ENCODE results near the gene GMDS. TPM values are rescaled to one million over a fixed set of nuclear protein-coding genes. Genes with fewer than 3 reads are reported as not detected.

The GMDS gene
- total RNA-seq, 5 donors from 2014 or later (not counting 1 experiment from before 2014, with no cell fraction given) = 12.9 to 21.5 (median 14.6) TPM

DNA sequence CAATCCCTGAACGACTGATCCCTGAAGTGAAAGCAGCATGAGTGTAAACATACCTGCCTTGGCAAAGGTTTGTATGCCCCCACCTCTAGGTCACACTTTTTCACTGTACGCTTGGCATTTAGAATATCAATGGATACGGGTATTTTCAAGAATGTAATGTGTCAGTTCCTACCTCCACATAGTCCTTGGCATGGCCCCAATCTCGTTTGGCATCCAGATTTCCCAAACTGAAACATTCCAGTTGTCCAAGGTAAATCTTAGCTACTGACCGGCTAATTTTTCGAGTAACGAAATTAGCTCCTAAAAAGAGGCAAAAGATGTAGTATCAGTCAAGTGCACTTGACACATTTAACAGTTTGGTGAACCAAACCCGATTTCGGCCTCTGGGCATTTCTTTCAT lies 315.5 kb downstream of the GMDS start:
- no peaks in the 10 kb centered on the region for H3K4me1 Mint-ChIP-seq
- H3K27me3 Mint-ChIP-seq = no peaks in the 10 kb centered on the region
- Histone ChIP-seq H3K9me3 (peaks cover 2% of the 10 kb centered on the region), H3K27me3 (replicated peaks in 1 of 2; ENCODE audit: control insufficient read depth in 2 of 2, extremely low read depth in 1 of 2, insufficient read depth in 2 of 2, low read length in 1 of 2) (no peaks in the 10 kb centered on the region), H3K36me3 (ENCODE audit: control insufficient read depth in 2 of 2, extremely low read depth in 1 of 2, insufficient read depth in 1 of 2, low read length in 1 of 2) (no peaks in the 10 kb centered on the region), H3K27ac (ENCODE audit: low read length) (no peak overlapping the region), H3K4me1 (ENCODE audit: control insufficient read depth in 1 of 2, extremely low read depth in 1 of 2, insufficient read depth in 2 of 2, low read length in 2 of 2) (no peaks in the 10 kb centered on the region), H3K4me3 (ENCODE audit: control insufficient read depth in 1 of 2, extremely low read depth in 1 of 2, low read length in 1 of 2) (no peak overlapping the region)
- H3K27ac Mint-ChIP-seq = no peak overlapping the region
- peaks cover 29% of the 10 kb centered on the region for H3K36me3 Mint-ChIP-seq
- ChIA-PET POLR2A (no interaction called here), CTCF (no interaction called here)
- peaks cover 0 to 7% (median 2%) of the 10 kb centered on the region in 3 donors for H3K9me3 Mint-ChIP-seq
- 89% methylated on average over 3 of the region's 9 CpGs for WGBS (ENCODE audit: insufficient coverage)
- H3K4me3 Mint-ChIP-seq = no peak overlapping the region
- no peak for DNase-seq
- ATAC-seq (replicated peaks in 1 of 4) = no peak

DNA sequence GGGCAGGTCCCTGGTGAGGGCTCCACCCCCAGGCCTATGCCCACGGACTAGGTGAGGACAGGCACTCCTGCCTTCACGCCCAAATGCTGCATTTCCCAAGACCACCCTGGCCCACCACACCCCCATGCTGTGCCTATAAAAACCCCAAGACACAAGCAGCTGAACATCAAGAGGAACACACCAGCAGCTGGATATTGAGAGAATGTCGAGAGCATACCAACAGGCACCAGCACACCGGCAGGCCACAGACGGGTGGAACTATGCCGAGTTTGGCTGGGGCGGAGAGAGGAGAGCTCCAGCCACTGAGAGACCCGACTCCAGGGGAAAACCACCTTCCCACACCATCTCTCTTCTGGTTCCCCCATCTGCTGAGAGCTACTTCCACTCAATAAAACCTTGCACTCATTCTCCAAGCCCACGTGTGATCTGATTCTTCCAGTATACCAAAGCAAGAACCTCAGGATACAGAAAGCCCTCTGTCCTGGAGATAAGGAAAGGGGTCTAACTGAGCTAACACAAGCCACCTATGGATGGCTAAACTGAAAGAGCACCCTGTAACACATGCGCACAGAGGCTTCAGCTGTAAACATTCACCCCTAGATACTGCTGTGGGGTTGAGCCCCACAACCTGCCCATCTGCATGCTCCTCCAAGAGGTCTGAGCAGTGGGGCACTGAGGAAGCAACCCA lies 319.5 kb downstream of the GMDS start:
- WGBS (ENCODE audit: insufficient coverage) = 72% methylated on average over 3 of the region's 10 CpGs
- no peak overlapping the region for H3K27ac Mint-ChIP-seq
- Histone ChIP-seq H3K4me1 (ENCODE audit: control insufficient read depth in 1 of 2, extremely low read depth in 1 of 2, insufficient read depth in 2 of 2, low read length in 2 of 2) (no peaks in the 10 kb centered on the region), H3K27me3 (replicated peaks in 1 of 2; ENCODE audit: control insufficient read depth in 2 of 2, extremely low read depth in 1 of 2, insufficient read depth in 2 of 2, low read length in 1 of 2) (no peaks in the 10 kb centered on the region), H3K27ac (ENCODE audit: low read length) (no peak overlapping the region), H3K4me3 (ENCODE audit: control insufficient read depth in 1 of 2, extremely low read depth in 1 of 2, low read length in 1 of 2) (no peak overlapping the region), H3K36me3 (ENCODE audit: control insufficient read depth in 2 of 2, extremely low read depth in 1 of 2, insufficient read depth in 1 of 2, low read length in 1 of 2) (no peaks in the 10 kb centered on the region), H3K9me3 (no peaks in the 10 kb centered on the region)
- H3K27me3 Mint-ChIP-seq = no peaks in the 10 kb centered on the region
- no peaks in the 10 kb centered on the region for H3K4me1 Mint-ChIP-seq
- ChIA-PET POLR2A (no interaction called here), CTCF (interaction anchor here in 1 of 2 donors (0.5 kb wide), 1 partner anchor 397 kb away, joined by 4 read pairs; no protein-coding TSS in a partner anchor)
- no peaks in the 10 kb centered on the region for H3K9me3 Mint-ChIP-seq
- H3K36me3 Mint-ChIP-seq = peaks cover 37% of the 10 kb centered on the region
- no peak overlapping the region for H3K4me3 Mint-ChIP-seq
- ATAC-seq (replicated peaks in 1 of 4) (no peak), DNase-seq (no peak)

- H3K27ac Mint-ChIP-seq = no peak overlapping the region
Measured at GRCh38 chr6:1923449-1923848, 322.0 kb downstream of the GMDS start.

DNA sequence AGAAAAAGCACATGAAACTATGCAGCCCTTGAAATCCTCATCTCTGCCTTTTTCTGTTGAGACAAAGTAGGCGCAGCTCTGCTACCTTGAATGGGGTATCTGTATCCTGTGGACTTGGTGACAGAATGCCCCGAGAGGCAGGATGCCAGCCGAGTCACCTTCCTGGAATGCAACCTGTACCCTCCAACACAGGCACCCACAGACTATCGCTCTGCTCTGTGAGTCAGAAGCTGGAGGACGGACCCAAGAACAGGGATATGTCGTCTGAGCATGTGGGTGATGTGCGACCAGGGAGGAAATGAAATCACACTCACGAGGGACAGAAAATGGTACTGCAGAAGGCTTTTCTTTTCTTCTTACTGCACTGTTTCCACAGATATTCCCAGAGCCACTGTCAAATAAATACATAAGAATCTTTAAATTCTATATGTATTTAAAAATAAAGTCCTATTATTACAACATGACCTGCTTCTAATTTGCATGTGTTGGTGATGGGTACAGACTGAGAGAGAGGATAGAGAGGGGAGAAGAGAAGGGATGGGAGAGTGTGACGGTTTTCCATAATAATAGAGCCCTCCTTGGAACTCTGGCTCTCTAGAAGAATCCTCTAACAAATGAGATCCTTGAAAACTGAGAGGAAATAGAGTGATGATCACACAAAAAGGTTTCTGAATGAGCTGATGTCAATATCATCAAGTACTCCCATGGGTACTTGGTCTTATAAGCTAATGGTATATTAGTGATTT lies 327.6 kb downstream of the GMDS start:
- H3K4me3 Mint-ChIP-seq = no peak overlapping the region
- no peak overlapping the region for H3K27ac Mint-ChIP-seq
- WGBS (ENCODE audit: insufficient coverage) = 72% methylated on average over 2 of the region's 9 CpGs
- H3K9me3 ChIP-seq = no peaks in the 10 kb centered on the region
- H3K27me3 ChIP-seq (replicated peaks in 1 of 2; ENCODE audit: control insufficient read depth in 2 of 2, extremely low read depth in 1 of 2, insufficient read depth in 2 of 2, low read length in 1 of 2) = no peaks in the 10 kb centered on the region
- no peaks in the 10 kb centered on the region for H3K27me3 Mint-ChIP-seq
- H3K9me3 Mint-ChIP-seq = no peaks in the 10 kb centered on the region
- ChIA-PET POLR2A (no interaction called here), CTCF (no interaction called here)
- peaks cover 0 to 3% of the 10 kb centered on the region in 2 donors for H3K36me3 ChIP-seq (ENCODE audit: control insufficient read depth in 2 of 2, extremely low read depth in 1 of 2, insufficient read depth in 1 of 2, low read length in 1 of 2)
- DNase-seq (no peak), ATAC-seq (replicated peaks in 1 of 4) (no peak)
- no peak overlapping the region for H3K4me3 ChIP-seq (ENCODE audit: control insufficient read depth in 1 of 2, extremely low read depth in 1 of 2, low read length in 1 of 2)
- peaks cover 6 to 18% (median 12%) of the 10 kb centered on the region in 3 donors for H3K4me1 Mint-ChIP-seq
- H3K27ac ChIP-seq (ENCODE audit: low read length) = no peak overlapping the region
- H3K36me3 Mint-ChIP-seq = peaks cover 29% of the 10 kb centered on the region
- H3K4me1 ChIP-seq (ENCODE audit: control insufficient read depth in 1 of 2, extremely low read depth in 1 of 2, insufficient read depth in 2 of 2, low read length in 2 of 2) = peaks cover 0 to 3% of the 10 kb centered on the region in 2 experiments

More at GRCh38 chr6:1923449-1923848, 322.0 kb downstream of the GMDS start:
- ChIA-PET CTCF (interaction anchor here in 1 of 2 donors (0.5 kb wide), 1 partner anchor 824 kb away, joined by 3 read pairs; no protein-coding TSS in a partner anchor), POLR2A (no interaction called here)
- Mint-ChIP-seq H3K27me3 (no peaks in the 10 kb centered on the region), H3K9me3 (no peaks in the 10 kb centered on the region), H3K4me3 (no peak overlapping the region), H3K36me3 (peaks cover 32% of the 10 kb centered on the region), H3K4me1 (no peaks in the 10 kb centered on the region)
- Histone ChIP-seq H3K4me1 (ENCODE audit: control insufficient read depth in 1 of 2, extremely low read depth in 1 of 2, insufficient read depth in 2 of 2, low read length in 2 of 2) (no peaks in the 10 kb centered on the region), H3K36me3 (ENCODE audit: control insufficient read depth in 2 of 2, extremely low read depth in 1 of 2, insufficient read depth in 1 of 2, low read length in 1 of 2) (no peaks in the 10 kb centered on the region), H3K4me3 (ENCODE audit: control insufficient read depth in 1 of 2, extremely low read depth in 1 of 2, low read length in 1 of 2) (no peak overlapping the region), H3K27me3 (replicated peaks in 1 of 2; ENCODE audit: control insufficient read depth in 2 of 2, extremely low read depth in 1 of 2, insufficient read depth in 2 of 2, low read length in 1 of 2) (no peaks in the 10 kb centered on the region), H3K9me3 (no peaks in the 10 kb centered on the region), H3K27ac (ENCODE audit: low read length) (no peak overlapping the region)
- DNase-seq = no peak
- 96% methylated on average over 9 of the region's 14 CpGs for WGBS (ENCODE audit: insufficient coverage)
- ATAC-seq (replicated peaks in 1 of 4) = no peak

DNA sequence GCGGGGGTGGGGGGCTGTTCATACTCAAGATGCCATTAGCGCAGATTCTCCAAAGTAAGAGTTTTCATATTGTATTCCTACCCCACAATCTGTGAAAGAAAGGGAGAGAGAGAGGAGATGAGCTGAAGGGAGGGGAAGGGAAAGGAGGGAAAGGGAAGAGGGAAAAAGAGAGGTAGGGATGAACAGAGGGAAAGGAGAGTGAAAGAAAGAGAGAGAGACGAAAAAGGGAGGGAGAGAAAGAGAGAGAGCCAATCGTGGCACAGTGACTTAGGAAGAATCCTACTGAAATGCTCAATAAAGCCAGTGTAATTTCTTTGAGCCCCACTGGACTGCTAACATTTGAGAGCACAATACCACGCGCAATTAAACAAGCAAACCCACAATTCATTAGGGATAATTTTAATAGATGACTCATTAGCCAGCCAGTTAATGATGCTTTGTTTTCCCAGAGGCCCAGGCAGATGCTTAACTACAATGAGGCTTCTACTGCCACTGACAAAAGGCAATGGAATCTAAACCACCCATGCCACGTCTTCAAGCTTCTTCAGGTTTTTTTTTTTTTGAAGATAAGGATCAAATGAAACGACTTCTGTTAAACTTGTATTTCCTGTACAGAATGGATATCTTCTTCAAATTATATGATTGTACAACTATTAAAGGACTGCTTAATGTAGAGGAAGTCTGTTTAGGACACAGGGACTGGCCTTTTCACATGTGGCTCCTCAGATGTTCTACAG lies 328.9 kb downstream of the GMDS start:
- CTCF ChIA-PET = no interaction called here

GRCh38 chr6:1915226-1915625 lies 330.2 kb downstream of the GMDS start:
- 94% methylated on average over 6 of the region's 9 CpGs for WGBS (ENCODE audit: insufficient coverage)
- H3K4me3 ChIP-seq (ENCODE audit: control insufficient read depth in 1 of 2, extremely low read depth in 1 of 2, low read length in 1 of 2) = no peak overlapping the region
- H3K9me3 Mint-ChIP-seq = no peaks in the 10 kb centered on the region
- H3K4me3 Mint-ChIP-seq = no peak overlapping the region
- ATAC-seq (replicated peaks in 1 of 4) = no peak
- H3K27ac ChIP-seq (ENCODE audit: low read length) = no peak overlapping the region
- POLR2A ChIA-PET = no interaction called here
- H3K36me3 ChIP-seq (ENCODE audit: control insufficient read depth in 2 of 2, extremely low read depth in 1 of 2, insufficient read depth in 1 of 2, low read length in 1 of 2) = peaks cover 0 to 3% of the 10 kb centered on the region in 2 donors
- peaks cover 0 to 3% of the 10 kb centered on the region in 2 experiments for H3K4me1 ChIP-seq (ENCODE audit: control insufficient read depth in 1 of 2, extremely low read depth in 1 of 2, insufficient read depth in 2 of 2, low read length in 2 of 2)
- H3K36me3 Mint-ChIP-seq = peaks cover 28% of the 10 kb centered on the region
- no peak overlapping the region for H3K27ac Mint-ChIP-seq
- H3K4me1 Mint-ChIP-seq = peaks cover 6 to 18% (median 12%) of the 10 kb centered on the region in 3 donors
- H3K9me3 ChIP-seq = no peaks in the 10 kb centered on the region
- no peaks in the 10 kb centered on the region for H3K27me3 ChIP-seq (replicated peaks in 1 of 2; ENCODE audit: control insufficient read depth in 2 of 2, extremely low read depth in 1 of 2, insufficient read depth in 2 of 2, low read length in 1 of 2)
- H3K27me3 Mint-ChIP-seq = no peaks in the 10 kb centered on the region
- CTCF ChIA-PET = no interaction called here
- no peak for DNase-seq

More for the DNA sequence above, 328.9 kb downstream of the GMDS start:
- H3K4me1 Mint-ChIP-seq = peaks cover 6 to 18% (median 12%) of the 10 kb centered on the region in 3 donors
- ATAC-seq (replicated peaks in 1 of 4) (no peak), DNase-seq (no peak)
- WGBS (ENCODE audit: insufficient coverage) = no CpG with 5 or more reads among the region's 8 CpGs
- no peaks in the 10 kb centered on the region for H3K27me3 Mint-ChIP-seq
- no peak overlapping the region for H3K27ac ChIP-seq (ENCODE audit: low read length)
- H3K4me3 ChIP-seq (ENCODE audit: control insufficient read depth in 1 of 2, extremely low read depth in 1 of 2, low read length in 1 of 2) = no peak overlapping the region
- no peak overlapping the region for H3K27ac Mint-ChIP-seq
- peaks cover 0 to 3% of the 10 kb centered on the region in 2 experiments for H3K4me1 ChIP-seq (ENCODE audit: control insufficient read depth in 1 of 2, extremely low read depth in 1 of 2, insufficient read depth in 2 of 2, low read length in 2 of 2)
- no peak overlapping the region for H3K4me3 Mint-ChIP-seq
- H3K9me3 ChIP-seq = no peaks in the 10 kb centered on the region
- H3K36me3 Mint-ChIP-seq = peaks cover 29% of the 10 kb centered on the region
- H3K36me3 ChIP-seq (ENCODE audit: control insufficient read depth in 2 of 2, extremely low read depth in 1 of 2, insufficient read depth in 1 of 2, low read length in 1 of 2) = peaks cover 0 to 3% of the 10 kb centered on the region in 2 donors
- H3K9me3 Mint-ChIP-seq = no peaks in the 10 kb centered on the region
- no peaks in the 10 kb centered on the region for H3K27me3 ChIP-seq (replicated peaks in 1 of 2; ENCODE audit: control insufficient read depth in 2 of 2, extremely low read depth in 1 of 2, insufficient read depth in 2 of 2, low read length in 1 of 2)
- POLR2A ChIA-PET = no interaction called here

All from T-cell (primary cell).